GM23338 (cell line): ENCODE data around the gene KLC1. TPM values are rescaled to one million over a fixed set of nuclear protein-coding genes. Genes with fewer than 3 reads are reported as not detected.

ENCODE experiments used
- ATAC-seq: fragments of 200-7000 bp; cut with Tn5 transposase; 3 replicates; pipeline ENCODE4 v1.9.1; 2020
- DNase-seq: peaks from one replicate; pipeline ENCODE4 v3.0.0-alpha.2; 2015; ENCODE audit warnings: low spot score
- H2AFZ ChIP-seq: fragments of 200-600 bp; sonication (generic); 2 replicates; pipeline ENCODE4 v1.8.0; 2016; ENCODE audit warnings: antibody characterized with exemption, mild to moderate bottlenecking, moderate library complexity
- H3F3A ChIP-seq: fragments of 200-600 bp; sonication (generic); replicated peaks from 2 replicates; pipeline ENCODE4 v1.8.0; 2017; ENCODE audit warnings: antibody characterized with exemption, mixed run types, low read depth
- H3K27ac ChIP-seq: fragments of 200-600 bp; sonication (generic); 2 replicates; pipeline ENCODE4 v1.6.1; 2016; ENCODE audit warnings: low read depth
- H3K27me3 ChIP-seq: fragments of 200-600 bp; sonication (generic); 2 replicates; pipeline ENCODE4 v1.8.0; 2016; ENCODE audit warnings: mild to moderate bottlenecking, mixed run types, moderate library complexity; ENCODE audit not compliant: insufficient read depth
- H3K36me3 ChIP-seq: fragments of 200-600 bp; sonication (generic); 2 replicates; pipeline ENCODE4 v1.8.0; 2016; ENCODE audit warnings: mild to moderate bottlenecking; ENCODE audit not compliant: insufficient read depth
- H3K4me1 ChIP-seq: fragments of 200-600 bp; sonication (generic); 2 replicates; pipeline ENCODE4 v1.8.0; 2016; ENCODE audit warnings: mild to moderate bottlenecking, moderate library complexity; ENCODE audit not compliant: insufficient read depth
- H3K4me2 ChIP-seq: fragments of 200-600 bp; sonication (generic); 2 replicates; pipeline ENCODE4 v1.7.1; 2017; ENCODE audit warnings: mixed run types
- H3K4me3 ChIP-seq: fragments of 200-600 bp; sonication (generic); 2 replicates; pipeline ENCODE4 v1.6.1; 2016; ENCODE audit warnings: mixed run types
- H3K79me2 ChIP-seq: fragments of 200-600 bp; sonication (generic); replicated peaks from 2 replicates; pipeline ENCODE4 v1.8.0; 2017; ENCODE audit warnings: mild to moderate bottlenecking; ENCODE audit not compliant: insufficient read depth
- H3K9me2 ChIP-seq: fragments of 200-600 bp; sonication (generic); 2 replicates; pipeline ENCODE4 v1.8.0; 2017; ENCODE audit not compliant: insufficient read depth
- H4K20me1 ChIP-seq: fragments of 200-600 bp; sonication (generic); replicated peaks from 2 replicates; pipeline ENCODE4 v1.8.0; 2017; ENCODE audit warnings: mild to moderate bottlenecking; ENCODE audit not compliant: insufficient read depth
- H3K27ac Mint-ChIP-seq: 2 replicates; pipeline ENCODE4 v1.8.0; 2020; ENCODE audit warnings: inconsistent platforms, mild to moderate bottlenecking, moderate library complexity, mixed read lengths
- H3K27me3 Mint-ChIP-seq: 3 replicates; pipeline ENCODE4 v1.8.0; 2022; ENCODE audit warnings: low read depth, mild to moderate bottlenecking, moderate library complexity, mixed read lengths, inconsistent platforms; ENCODE audit not compliant: insufficient read depth, poor library complexity
- H3K36me3 Mint-ChIP-seq: 3 replicates; pipeline ENCODE4 v1.8.0; 2021; ENCODE audit warnings: low read depth, mild to moderate bottlenecking, inconsistent platforms, moderate library complexity, mixed read lengths
- H3K4me1 Mint-ChIP-seq: 3 replicates; pipeline ENCODE4 v1.8.0; 2020; ENCODE audit warnings: mild to moderate bottlenecking, inconsistent platforms, mixed read lengths
- H3K4me3 Mint-ChIP-seq: 3 replicates; pipeline ENCODE4 v1.8.0; 2021; ENCODE audit warnings: moderate library complexity, mild to moderate bottlenecking, inconsistent platforms, mixed read lengths
- H3K9me3 Mint-ChIP-seq: 3 replicates; pipeline ENCODE4 v1.8.0; 2020; ENCODE audit warnings: moderate library complexity, mild to moderate bottlenecking, inconsistent platforms, mixed read lengths
- CTCF ChIP-seq, 2 experiments: fragments of 200-600 bp in 1 of 2; sonication (generic) in 1 of 2; conservative IDR thresholded peaks; 2 replicates each; pipeline versions ENCODE4 v1.5.1 to v1.6.1; 2016 to 2017; ENCODE audit warnings: antibody characterized with exemption in 2 of 2, low read depth in 2 of 2, mild to moderate bottlenecking in 2 of 2, moderate library complexity in 1 of 2
- EZH2phosphoT487 ChIP-seq: fragments of 200-600 bp; sonication (generic); IDR thresholded peaks from one replicate; pipeline ENCODE4 v1.8.1; 2018; ENCODE audit warnings: antibody characterized with exemption; ENCODE audit not compliant: unreplicated experiment
- NANOG ChIP-seq: IDR thresholded peaks from 2 replicates; pipeline ENCODE4 v1.6.1; 2016; ENCODE audit warnings: antibody characterized with exemption, borderline replicate concordance
- REST ChIP-seq: IDR thresholded peaks from one replicate; pipeline ENCODE4 v1.6.1; 2018; ENCODE audit warnings: antibody characterized with exemption; ENCODE audit not compliant: unreplicated experiment
- STAT1 ChIP-seq: IDR thresholded peaks from one replicate; pipeline ENCODE4 v1.6.1; 2016; ENCODE audit warnings: antibody characterized with exemption; ENCODE audit not compliant: unreplicated experiment
- ZNF462 ChIP-seq: fragments of 250-450 bp; sonication (Bioruptor Pico); IDR thresholded peaks from 2 replicates; pipeline ENCODE4 v1.5.0; 2020; ENCODE audit warnings: mild to moderate bottlenecking, moderate library complexity
- polyA plus RNA-seq: library from polyadenylated mRNA; unstranded; fragments of >200 nt; fragmentation: Nextera tagmentation; extraction: Ambion mirVana; gene quantifications from 2 replicates; pipeline ENCODE4 v1.2.1, GENCODE V29; 2016
- total RNA-seq: library from RNA; depleted of rRNA; stranded (reverse); fragments of >200 nt; shearing (Covaris generic); gene quantifications from 2 replicates; pipeline ENCODE4 v1.2.3, GENCODE V29; 2014

The KLC1 gene
- total and polyA plus RNA-seq, 2 experiments from 2014 or later: 165 to 308 TPM

GRCh38 chr14:103692159-103692558 is 63.1 kb downstream of the KLC1 start:
- H4K20me1 ChIP-seq: peaks cover 16% of the 10 kb centered on the region
- TF ChIP-seq ZNF462 (CRISPR knock-in tag) (no peak), STAT1 (no peak), NANOG (no peak), EZH2phosphoT487 (no peak), CTCF (conservative IDR thresholded peaks at IDR 0.05; ENCODE audit: low read depth in 2 of 2) (no peak), REST (no peak)
- peaks cover 20% of the 10 kb centered on the region for H3K79me2 ChIP-seq
- H3K4me3 Mint-ChIP-seq: no peak overlapping the region
- H3K27me3 Mint-ChIP-seq: peaks cover 16% of the 10 kb centered on the region
- peaks cover 6% of the 10 kb centered on the region; the same call in 1 of the 2 replicates for H3K4me1 ChIP-seq
- peaks cover 10% of the 10 kb centered on the region for H3F3A ChIP-seq
- H2AFZ ChIP-seq: no peak overlapping the region
- H3K4me1 Mint-ChIP-seq: peaks cover 22% of the 10 kb centered on the region
- H3K27ac Mint-ChIP-seq: no peak overlapping the region
- no peaks in the 10 kb centered on the region for H3K9me2 ChIP-seq
- peaks cover 17% of the 10 kb centered on the region; the same call in 1 of the 2 replicates for H3K36me3 ChIP-seq
- H3K27me3 ChIP-seq: no peaks in the 10 kb centered on the region
- ATAC-seq: no peak
- no peak overlapping the region for H3K4me2 ChIP-seq
- H3K27ac ChIP-seq: no peak overlapping the region
- DNase-seq: no peak
- H3K9me3 Mint-ChIP-seq: no peaks in the 10 kb centered on the region
- H3K4me3 ChIP-seq: no peak overlapping the region
- peaks cover 43% of the 10 kb centered on the region for H3K36me3 Mint-ChIP-seq
